Tibial artery (tissue), 4 donors: ENCODE data around the gene KDM2A.

Source experiments
- DNase-seq, 2 donors: peaks; one replicate each; pipeline ENCODE4 v3.0.0-alpha.2; 2019
- H3K27ac ChIP-seq, 2 donors: fragments of 200-600 bp; sonication (generic) in 1 of 2; 1 replicate in 1 of 2; 2 replicates in 1 of 2; pipeline ENCODE4 v1.5.1; 2018 to 2019; ENCODE audit warnings: mild to moderate bottlenecking in 1 of 2
- H3K27me3 ChIP-seq, 2 donors: fragments of 200-600 bp; sonication (generic) in 1 of 2; one replicate each; pipeline versions ENCODE4 v1.5.1 to v1.6.0; 2016 to 2019
- H3K36me3 ChIP-seq, 3 donors: fragments of 200-600 bp; sonication (generic) in 2 of 3; one replicate each; pipeline ENCODE4 v1.5.1; 2016 to 2019; ENCODE audit warnings: mild to moderate bottlenecking in 2 of 3
- H3K4me1 ChIP-seq, 4 donors: fragments of 200-600 bp; sonication (generic) in 2 of 4; 1 replicate in 3 of 4; 2 replicates in 1 of 4; pipeline ENCODE4 v1.5.1; 2016 to 2019
- H3K4me3 ChIP-seq, 2 donors: fragments of 200-600 bp; sonication (generic) in 1 of 2; 1 replicate in 1 of 2; 2 replicates in 1 of 2; pipeline ENCODE4 v1.5.1; 2018 to 2019; ENCODE audit warnings: mild to moderate bottlenecking in 2 of 2
- H3K9me3 ChIP-seq, 3 donors: fragments of 200-600 bp; sonication (generic) in 1 of 3; one replicate each; pipeline ENCODE4 v1.5.1; 2016 to 2019
- CTCF ChIP-seq, 2 experiments: fragments of 200-600 bp in 1 of 2; fragments of 450-650 bp in 1 of 2; IDR thresholded peaks; one replicate each; pipeline ENCODE4 v1.5.1; 2017 to 2019; ENCODE audit warnings: antibody characterized with exemption in 2 of 2, mild to moderate bottlenecking in 1 of 2, moderate library complexity in 1 of 2
- intact Hi-C: fragments of 100-400 bp; cut with DNase I; formaldehyde crosslinking; loops from one replicate; pipeline ENCODE4 v1.15.0; 2023; ENCODE audit warnings: low total_unique reads

KDM2A gene

GRCh38 chr11:67276781-67277230, 157.7 kb downstream of the KDM2A start:
- Histone ChIP-seq H3K9me3 (no peaks in the 10 kb centered on the region), H3K27ac (peak overlapping the region; percentile 79 to 93), H3K27me3 (no peaks in the 10 kb centered on the region), H3K4me3 (peak overlapping the region; percentile 36 to 40), H3K4me1 (peaks cover 5 to 75% (median 68%) of the 10 kb centered on the region in 4 donors), H3K36me3 (peaks cover 27 to 36% (median 32%) of the 10 kb centered on the region in 3 donors)
- intact Hi-C loops: no loop called here
- DNase-seq: peak; percentile 53 to 70
- TF ChIP-seq CTCF (IDR thresholded peaks at IDR 0.05): no peak

GRCh38 chr11:67277231-67277961, 158.3 kb downstream of the KDM2A start:
- Histone ChIP-seq H3K36me3 (peaks cover 33 to 42% (median 38%) of the 10 kb centered on the region in 3 donors), H3K27ac (peak overlapping the region; percentile 79 to 93), H3K9me3 (no peaks in the 10 kb centered on the region), H3K27me3 (no peaks in the 10 kb centered on the region), H3K4me1 (peaks cover 5 to 69% (median 62%) of the 10 kb centered on the region in 4 donors), H3K4me3 (peak overlapping the region; percentile 36 to 40)
- intact Hi-C loops: no loop called here
- no peak for TF ChIP-seq CTCF (IDR thresholded peaks at IDR 0.05)
- DNase-seq: peak; percentile 95

- Histone ChIP-seq H3K27ac (peak overlapping the region; percentile 79 to 93), H3K4me1 (peaks cover 5 to 60% (median 53%) of the 10 kb centered on the region in 4 donors), H3K9me3 (no peaks in the 10 kb centered on the region), H3K27me3 (no peaks in the 10 kb centered on the region), H3K36me3 (peaks cover 43 to 52% (median 47%) of the 10 kb centered on the region in 3 donors), H3K4me3 (peak overlapping the region in 1 of 2 donors; percentile 40)
- TF ChIP-seq CTCF (IDR thresholded peaks at IDR 0.05): no peak
- DNase-seq: peak in 1 of 2 donors; percentile 62
- intact Hi-C loops: no loop called here
Measured at GRCh38 chr11:67278135-67278938, 159.3 kb downstream of the KDM2A start.

GRCh38 chr11:67278939-67279588, 160.0 kb downstream of the KDM2A start:
- TF ChIP-seq CTCF (IDR thresholded peaks at IDR 0.05): no peak
- DNase-seq: peak in 1 of 2 donors; percentile 63
- H3K27ac ChIP-seq: peak overlapping the region; percentile 79 to 93
- no peaks in the 10 kb centered on the region for H3K9me3 ChIP-seq
- no peaks in the 10 kb centered on the region for H3K27me3 ChIP-seq
- H3K4me3 ChIP-seq: no peak overlapping the region
- intact Hi-C loops: no loop called here
- peaks cover 5 to 53% (median 46%) of the 10 kb centered on the region in 4 donors for H3K4me1 ChIP-seq
- peaks cover 50 to 59% (median 54%) of the 10 kb centered on the region in 3 donors for H3K36me3 ChIP-seq

GRCh38 chr11:67279589-67280340, 160.7 kb downstream of the KDM2A start:
- Histone ChIP-seq H3K27me3 (no peaks in the 10 kb centered on the region), H3K9me3 (no peaks in the 10 kb centered on the region), H3K4me1 (peaks cover 5 to 46% (median 40%) of the 10 kb centered on the region in 4 donors), H3K36me3 (peaks cover 57 to 66% (median 61%) of the 10 kb centered on the region in 3 donors), H3K4me3 (no peak overlapping the region), H3K27ac (peak overlapping the region; percentile 14 to 18)
- peak in 1 of 2 donors; percentile 48 for DNase-seq
- no peak for TF ChIP-seq CTCF (IDR thresholded peaks at IDR 0.05)
- intact Hi-C loops: no loop called here
